Measurements from ENCODE around the gene ABI3BP.
"Not testable (repeated sequence)": the region's sequence is repeated elsewhere in the genome, so short reads cannot be mapped to it uniquely, and the experiment has no call there.

The ABI3BP gene

GRCh38 chr3:100993309-100993708 is at the start of gene ABI3BP:
TSS of gene ABI3BP (minus strand) at chr3:100993421. CDS start at chr3:100993384, 37 bp downstream.
- no peak for DNase-seq

GRCh38 chr3:101039285-101039684 is 46.1 kb upstream of the ABI3BP start:
- DNase-seq, result no peak

GRCh38 chr3:101038880-101039279 is 45.7 kb upstream of the ABI3BP start:
- no peak for DNase-seq

- no peak for DNase-seq
Observed at GRCh38 chr3:101038393-101038792, 45.2 kb upstream of the ABI3BP start.

GRCh38 chr3:101037613-101038012 is 44.4 kb upstream of the ABI3BP start:
- no peak for DNase-seq

- DNase-seq, result no peak
Observed at GRCh38 chr3:101036676-101037075, 43.5 kb upstream of the ABI3BP start.

- no peak for DNase-seq
Observed at GRCh38 chr3:101036213-101036618, 43.0 kb upstream of the ABI3BP start.

GRCh38 chr3:101027286-101027685 is 34.1 kb upstream of the ABI3BP start:
- no peak for DNase-seq

- DNase-seq, result no peak
Observed at GRCh38 chr3:101026881-101027280, 33.7 kb upstream of the ABI3BP start.

- no peak for DNase-seq
Observed at GRCh38 chr3:101026244-101026643, 33.0 kb upstream of the ABI3BP start.

GRCh38 chr3:101020351-101021015 is 27.3 kb upstream of the ABI3BP start:
- no peak for DNase-seq

GRCh38 chr3:101017017-101017416 is 23.8 kb upstream of the ABI3BP start:
- DNase-seq, result no peak

- DNase-seq, result not testable (repeated sequence)
Observed at GRCh38 chr3:101012312-101012711, 19.1 kb upstream of the ABI3BP start.

- DNase-seq, result no peak
Observed at GRCh38 chr3:101011136-101011535, 17.9 kb upstream of the ABI3BP start.

- no peak for DNase-seq
Observed at GRCh38 chr3:101010296-101010695, 17.1 kb upstream of the ABI3BP start.

GRCh38 chr3:101009386-101009785 is 16.2 kb upstream of the ABI3BP start:
- DNase-seq, result no peak

- no peak for DNase-seq
Observed at GRCh38 chr3:100999160-100999559, 5.9 kb upstream of the ABI3BP start.

- DNase-seq, result no peak
Observed at GRCh38 chr3:100994809-100995208, 1.6 kb upstream of the ABI3BP start.

GRCh38 chr3:100994187-100994586 is 966 bp upstream of the ABI3BP start:
- DNase-seq, result no peak

- no peak for DNase-seq
Observed at GRCh38 chr3:100992231-100993012, 799 bp downstream of the ABI3BP start.

- no peak for DNase-seq
Observed at GRCh38 chr3:100988080-100988479, 5.1 kb downstream of the ABI3BP start.

- no peak for DNase-seq
Observed at GRCh38 chr3:100984308-100984707, 8.9 kb downstream of the ABI3BP start.

- DNase-seq, result no peak
Observed at GRCh38 chr3:100982710-100983109, 10.5 kb downstream of the ABI3BP start.

- DNase-seq, result no peak
Observed at GRCh38 chr3:100981164-100981911, 11.9 kb downstream of the ABI3BP start.
